ENCODE measurements around the gene SIK3. TPM values are rescaled to one million over a fixed set of nuclear protein-coding genes. Genes with fewer than 3 reads are reported as not detected.

Gene SIK3
- total RNA-seq, 1 experiment from 2014 or later: 31.4 TPM

GRCh38 chr11:116946414-116946813, 151.8 kb downstream of the SIK3 start:
- H3K27ac ChIP-seq (ENCODE audit: insufficient read length, low read depth, low read length): no peak overlapping the region
- H3K27ac Mint-ChIP-seq: no peak overlapping the region; a peak in 1 of 7 replicates
- no peaks in the 10 kb centered on the region for H4K20me1 ChIP-seq (ENCODE audit: control insufficient read depth, insufficient read depth, insufficient read length)
- H3K4me3 Mint-ChIP-seq: no peak overlapping the region
- no peaks in the 10 kb centered on the region for H3K27me3 Mint-ChIP-seq (ENCODE audit: low read depth)
- no peak overlapping the region for H3K23ac ChIP-seq (ENCODE audit: insufficient read length, low read depth, low read length)
- H3K36me3 Mint-ChIP-seq (ENCODE audit: insufficient read depth in 1 of 3, low read depth in 3 of 3): peaks cover 2 to 12% (median 11%) of the 10 kb centered on the region in 3 experiments; a peak in 6 of 7 replicates
- H3K56ac ChIP-seq (ENCODE audit: insufficient read length, low read depth, low read length): no peak overlapping the region
- no peaks in the 10 kb centered on the region for H3K23me2 ChIP-seq (ENCODE audit: insufficient read length, low read depth, low read length, poor library complexity, severe bottlenecking)
- H2BK15ac ChIP-seq (ENCODE audit: low read depth, low read length): no peak overlapping the region
- H3K4ac ChIP-seq (ENCODE audit: low read depth, low read length): no peak overlapping the region
- no peak overlapping the region for H2BK12ac ChIP-seq (ENCODE audit: insufficient read length, low read depth, low read length)
- no peak overlapping the region for H4K91ac ChIP-seq (ENCODE audit: insufficient read length, low read depth, low read length)
- no peak for DNase-seq
- no CpG with 5 or more reads among the region's 3 CpGs for WGBS (ENCODE audit: extremely low coverage, insufficient read length, low lambda C conversion rate)
- no peaks in the 10 kb centered on the region for H3K4me1 Mint-ChIP-seq
- no peak overlapping the region for H2BK20ac ChIP-seq (ENCODE audit: low read depth, low read length, poor library complexity, severe bottlenecking)
- no peak for TF ChIP-seq CTCF (conservative IDR thresholded peaks at IDR 0.05)
- H2BK5ac ChIP-seq (ENCODE audit: insufficient read length, low read length): no peak overlapping the region
- H2BK120ac ChIP-seq (ENCODE audit: low read depth, low read length, poor library complexity, severe bottlenecking): no peak overlapping the region
- H3K79me1 ChIP-seq (ENCODE audit: insufficient read depth, low read depth, low read length, poor library complexity, severe bottlenecking): no peaks in the 10 kb centered on the region
- H4K8ac ChIP-seq (replicated peaks; ENCODE audit: insufficient read length, low read depth, low read length): no peak overlapping the region
- no peaks in the 10 kb centered on the region for H3K9me3 Mint-ChIP-seq
- H3K14ac ChIP-seq (ENCODE audit: insufficient read depth, low read length): no peak overlapping the region
- no peak overlapping the region for H3K18ac ChIP-seq (ENCODE audit: insufficient read length, low read depth, low read length)
- no peak overlapping the region for H2AFZ ChIP-seq (ENCODE audit: low read length)
- H3K9ac ChIP-seq (ENCODE audit: extremely low read depth, insufficient read length, low read length): no peak overlapping the region
- no peak overlapping the region for H2AK5ac ChIP-seq (ENCODE audit: insufficient read length, low read length)
- no peaks in the 10 kb centered on the region for H3K9me3 ChIP-seq (ENCODE audit: control insufficient read depth, low read depth, low read length)
- H3T11ph ChIP-seq (ENCODE audit: low read length): no peak overlapping the region
- no peaks in the 10 kb centered on the region for H3K4me1 ChIP-seq (ENCODE audit: insufficient read depth, low read length)
- no peak overlapping the region for H4K5ac ChIP-seq (ENCODE audit: insufficient read length, low read depth, low read length)
- no peak overlapping the region for H3K4me2 ChIP-seq (ENCODE audit: insufficient read depth, insufficient read length, low read length)
- H3K27me3 ChIP-seq (ENCODE audit: insufficient read depth, low read length): no peaks in the 10 kb centered on the region
- H3K79me2 ChIP-seq (ENCODE audit: insufficient read depth, low read length): no peaks in the 10 kb centered on the region
